RPMI8226 (cell line): ENCODE results near the gene MSL1.
A peak's percentile ranks its signal among the peaks of the same experiment; 100 is the strongest.

Experiments
- DNase-seq: peaks from one replicate; pipeline ENCODE4 v3.0.0-alpha.2; 2015

Gene MSL1

GRCh38 chr17:40106760-40107521 is 14.8 kb upstream of the MSL1 start:
- peak; percentile 57 for DNase-seq

DNA sequence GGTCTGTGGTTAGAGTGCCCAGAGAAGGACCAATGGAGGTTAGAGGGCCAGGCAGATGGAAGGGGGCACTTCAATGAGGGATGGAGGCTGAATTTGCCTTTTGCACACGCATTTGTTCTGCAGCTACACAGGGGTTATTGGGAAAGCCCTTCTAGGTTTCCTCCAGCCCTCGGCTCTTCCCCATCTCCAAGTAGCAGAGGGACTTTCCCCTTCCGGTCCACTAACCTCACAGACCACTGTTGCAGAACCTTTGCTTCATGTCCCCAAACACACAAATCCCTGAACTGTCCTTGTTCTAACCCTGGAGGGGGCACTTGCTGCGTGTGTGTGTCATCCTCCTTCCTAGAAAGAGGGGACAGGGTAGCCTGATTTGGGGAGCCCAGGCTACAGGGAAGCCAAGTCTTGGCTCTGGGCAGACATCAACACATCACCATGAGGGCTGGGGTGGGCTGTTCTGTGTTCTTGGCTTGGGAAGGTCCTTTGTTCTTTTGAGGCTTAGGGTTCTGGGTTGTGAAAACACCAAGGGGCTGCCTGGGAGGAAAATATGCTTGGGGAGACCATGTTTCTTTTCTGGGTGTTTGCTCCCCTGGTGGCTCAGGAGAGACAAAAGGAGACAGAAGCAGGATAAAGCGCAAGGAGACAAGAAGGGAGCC is 14.1 kb upstream of the MSL1 start:
- no peak for DNase-seq

DNA sequence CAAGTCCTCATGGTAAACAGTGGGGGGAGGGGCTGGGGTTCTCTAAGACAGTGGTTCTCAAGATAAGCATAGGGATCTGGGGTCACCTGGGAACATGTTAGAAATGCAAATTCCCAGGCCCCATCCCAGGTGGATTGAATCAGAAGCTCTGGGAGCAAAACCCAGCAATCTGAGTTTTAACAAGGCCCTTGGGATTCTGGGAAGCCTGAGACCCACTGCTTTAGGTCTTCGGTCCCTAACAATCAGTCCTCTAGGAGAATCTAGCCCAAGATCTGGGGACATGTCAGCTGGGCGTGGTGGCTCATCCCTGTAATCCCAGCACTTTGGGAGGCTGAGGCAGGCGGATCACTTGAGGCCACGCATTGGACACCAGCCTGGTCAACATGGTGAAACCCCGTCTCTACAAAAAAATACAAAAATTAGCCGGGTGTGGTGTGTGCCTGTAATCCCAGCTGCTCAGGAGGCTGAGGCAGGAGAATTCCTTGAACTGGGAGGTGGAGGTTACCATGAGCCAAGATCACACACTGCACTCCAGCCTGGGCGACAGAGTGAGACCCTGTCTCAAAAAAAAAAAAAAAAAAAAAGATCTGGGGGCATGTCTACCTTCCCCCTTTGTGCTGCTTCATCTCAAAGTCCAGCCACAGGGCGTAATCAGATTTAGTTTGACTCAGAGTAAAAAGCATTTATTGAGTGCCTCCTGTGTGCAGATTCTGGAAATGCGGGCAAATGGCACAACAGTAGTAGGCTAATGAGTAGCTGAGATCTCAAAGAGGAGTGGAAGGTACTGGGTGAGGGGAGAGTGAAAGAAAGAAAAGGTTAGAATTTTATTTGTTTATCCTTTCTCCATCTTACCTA is 12.6 kb upstream of the MSL1 start:
- peak; percentile 27 for DNase-seq

DNA sequence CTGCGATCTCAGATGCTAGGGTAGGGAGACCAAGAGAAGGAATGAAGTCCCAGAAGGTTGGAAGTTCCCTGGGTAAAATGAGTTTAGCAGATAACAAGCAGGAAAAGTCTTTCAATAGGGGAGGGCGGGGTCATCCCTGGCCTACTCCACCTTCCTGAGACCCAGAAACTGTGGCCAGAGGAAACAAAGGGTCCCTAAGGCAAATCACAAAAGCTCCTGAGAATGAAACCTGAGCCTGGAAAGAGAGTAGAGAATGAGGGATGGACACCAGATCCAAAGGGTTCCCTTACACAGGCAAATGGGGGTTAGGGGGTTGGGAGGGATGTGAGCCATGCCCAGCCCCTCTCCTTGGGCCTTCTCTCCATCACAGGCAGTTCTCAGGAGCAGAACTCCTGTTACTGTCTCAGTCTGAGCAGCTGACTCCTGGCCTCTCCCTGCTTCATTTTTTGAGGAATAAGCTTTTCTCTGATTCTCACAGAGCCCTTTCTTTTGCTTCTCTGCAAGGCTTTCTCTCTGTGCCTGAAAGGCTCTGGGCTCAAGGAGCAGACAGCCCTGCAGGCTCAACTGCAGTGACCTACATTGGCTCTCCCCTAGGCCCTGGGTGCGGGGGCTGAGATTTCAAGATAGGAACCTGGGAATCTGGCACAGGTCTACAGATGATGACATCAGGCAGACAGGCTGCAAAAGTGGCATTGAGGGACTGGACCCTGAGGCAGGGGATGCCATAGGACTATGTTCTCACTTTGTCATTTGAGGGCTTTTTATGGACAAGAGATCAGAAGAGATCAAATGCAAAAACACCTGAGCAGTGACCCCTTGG is 11.5 kb upstream of the MSL1 start:
- DNase-seq: no peak

DNA sequence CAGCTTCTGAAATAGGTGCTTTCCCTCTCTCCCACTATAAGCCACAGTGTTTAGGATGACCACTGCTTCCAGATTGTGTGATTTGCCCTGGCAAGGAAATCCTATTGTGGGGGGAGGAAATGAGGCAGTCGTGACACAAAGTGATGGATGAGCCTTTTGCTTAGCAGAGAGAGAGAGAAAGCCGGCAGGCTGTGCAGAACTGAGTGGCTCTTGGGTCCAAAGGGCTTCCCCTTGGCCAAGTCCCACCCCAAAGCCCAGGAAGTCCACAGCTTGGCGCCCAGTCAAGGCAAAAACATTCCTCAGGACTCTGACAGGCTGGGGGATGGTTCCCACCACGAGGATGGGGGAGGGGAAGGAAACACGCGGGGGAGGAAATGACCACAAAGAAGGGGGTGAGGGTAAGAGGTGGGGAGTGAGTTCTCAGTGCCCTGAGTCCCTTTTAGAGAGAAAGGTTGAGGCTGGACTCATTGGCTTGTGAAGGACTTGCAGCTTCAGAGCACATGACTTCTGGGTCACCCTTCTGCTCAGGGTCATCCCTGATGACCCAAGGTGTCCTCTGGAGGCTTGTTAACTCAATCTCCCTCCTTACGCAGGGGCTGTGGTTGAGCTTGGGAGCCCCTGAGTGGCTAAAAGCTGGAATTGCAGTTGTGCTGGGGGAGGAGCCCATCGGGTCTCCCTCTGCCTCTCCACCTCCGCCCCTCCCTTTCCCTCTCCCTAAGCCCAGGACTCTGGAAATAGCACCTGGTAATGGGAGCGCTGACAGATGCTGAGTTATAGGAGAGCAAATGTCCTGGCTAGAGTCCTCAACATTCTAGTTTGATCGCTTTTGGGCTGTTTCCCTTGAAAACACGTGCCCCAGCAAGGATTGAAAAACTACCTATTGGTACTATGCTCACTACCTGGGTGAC is 10.3 kb upstream of the MSL1 start:
- peak; percentile 88 for DNase-seq

- no peak for DNase-seq
Measured at GRCh38 chr17:40112191-40112711, 9.5 kb upstream of the MSL1 start.

DNA sequence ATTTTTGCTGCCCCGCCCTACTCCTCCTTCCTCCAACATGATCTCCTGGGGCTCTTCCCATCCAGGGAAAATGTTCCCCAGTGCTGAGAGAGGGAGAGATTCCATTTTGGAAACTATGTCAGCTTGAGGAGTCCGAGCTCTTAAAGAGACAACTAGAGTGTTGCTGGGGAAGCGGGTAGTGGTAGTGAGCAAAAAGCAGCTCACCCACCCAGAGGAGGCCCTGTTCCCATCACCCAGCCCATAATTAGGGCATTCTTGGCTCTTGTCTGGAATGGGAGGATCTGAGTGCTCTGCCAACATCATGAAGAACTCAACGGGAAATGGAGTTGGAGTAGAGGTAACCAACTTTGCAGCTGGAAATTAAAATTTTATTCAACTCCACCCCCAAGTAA is 9.1 kb upstream of the MSL1 start:
- DNase-seq: no peak

DNA sequence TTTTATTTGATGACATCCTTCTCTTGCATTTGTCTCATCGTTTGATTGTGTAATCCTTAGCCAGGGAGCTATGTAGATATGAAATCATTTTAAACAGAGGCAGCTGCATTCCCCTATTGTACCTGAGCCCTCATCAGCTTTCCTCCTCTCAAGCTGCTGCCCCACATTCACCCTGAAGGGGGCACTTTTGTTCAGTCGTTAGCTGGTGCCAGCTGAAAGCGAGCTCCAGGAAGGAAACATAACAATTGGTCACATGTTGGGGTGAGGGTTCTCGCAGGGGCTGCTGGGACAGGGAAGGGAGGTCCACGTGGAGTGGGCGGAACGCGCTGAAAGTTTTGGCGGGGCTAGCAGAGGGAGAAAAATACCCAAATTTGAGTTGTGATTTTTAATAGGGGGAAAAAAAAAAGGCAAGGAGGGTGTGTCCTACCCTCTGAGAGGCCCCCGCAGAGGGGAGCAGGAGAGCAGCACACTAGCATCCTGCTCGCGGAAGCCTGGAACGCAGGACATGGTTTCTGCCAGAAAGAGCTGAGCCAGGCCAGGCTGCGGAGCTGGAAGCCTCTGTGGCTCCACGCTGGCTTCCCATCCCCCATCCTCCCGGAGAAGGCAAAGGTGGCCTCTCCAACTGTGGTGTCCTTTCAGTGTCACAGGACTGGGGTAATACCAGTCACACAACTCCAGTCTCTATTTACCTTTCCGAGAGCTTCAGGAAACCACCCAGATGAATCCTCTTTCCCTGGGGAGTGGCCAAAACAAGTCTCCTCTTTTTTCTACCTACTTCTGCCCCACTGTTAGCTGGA is 8.5 kb upstream of the MSL1 start:
- peak; percentile 96 for DNase-seq

- DNase-seq: no peak
Measured at GRCh38 chr17:40113907-40114245, 7.9 kb upstream of the MSL1 start.

DNA sequence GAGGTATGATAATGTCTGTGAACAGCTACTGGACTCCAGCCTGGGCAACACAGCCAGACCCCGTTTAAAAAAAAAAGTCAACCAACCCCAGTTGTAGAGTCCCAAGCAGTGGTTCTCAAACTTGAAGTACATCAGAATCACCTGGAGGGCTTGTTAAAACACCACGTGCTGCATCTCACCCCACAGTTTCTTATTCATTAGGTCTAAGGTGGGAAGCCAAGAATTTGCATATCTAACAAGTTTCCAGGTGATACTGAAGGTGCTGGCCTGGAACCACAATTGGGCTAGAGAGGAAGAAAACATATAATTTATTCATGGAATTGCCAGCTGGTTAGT is 6.7 kb upstream of the MSL1 start:
- DNase-seq: no peak

- DNase-seq: peak; percentile 55
Measured at GRCh38 chr17:40122136-40122998, 596 bp downstream of the MSL1 start.

- DNase-seq: peak; percentile 62
Measured at GRCh38 chr17:40122999-40123810, 1.4 kb downstream of the MSL1 start.

- no peak for DNase-seq
Measured at GRCh38 chr17:40123811-40124114, 2.0 kb downstream of the MSL1 start.

DNA sequence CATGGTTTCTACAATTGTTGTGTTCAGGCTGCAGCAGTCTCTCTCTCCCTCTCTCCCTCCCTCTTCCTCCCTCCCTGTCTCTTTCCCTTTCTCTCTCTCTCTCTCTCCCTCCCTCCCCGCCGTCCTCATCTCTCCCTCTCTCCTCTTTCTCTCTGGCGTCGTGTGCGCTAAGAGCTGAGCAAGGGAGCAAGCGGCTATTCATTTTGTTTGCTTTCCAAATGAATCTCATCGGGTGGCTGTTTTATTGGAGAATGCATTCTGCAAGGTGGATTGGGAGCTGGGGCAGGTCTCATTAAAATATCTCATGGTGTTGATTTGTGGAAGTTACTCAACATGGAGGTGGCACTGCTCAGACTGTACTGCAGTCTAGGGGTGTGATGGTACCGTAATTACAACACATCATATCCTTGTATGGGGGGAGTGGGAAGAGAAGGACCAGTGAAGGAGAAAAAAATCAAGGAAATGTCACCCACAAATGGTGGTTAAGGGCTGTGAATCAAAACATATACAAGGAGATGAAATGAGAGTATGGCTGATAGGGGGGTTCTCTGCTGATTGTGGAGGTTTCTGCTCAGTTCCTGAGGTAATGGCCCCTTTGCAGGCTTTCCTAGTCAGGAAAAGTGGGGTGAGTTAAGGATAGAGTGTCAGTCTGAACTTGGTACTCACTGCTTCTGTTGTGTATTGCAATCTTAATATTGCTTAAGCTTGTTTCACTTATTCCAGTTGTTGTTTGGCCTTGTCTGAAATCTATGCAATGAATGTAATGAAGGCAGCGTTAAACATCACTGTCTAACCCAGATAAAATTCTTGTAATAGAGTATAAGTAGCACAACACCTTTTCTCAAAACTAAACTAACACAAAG is 2.7 kb downstream of the MSL1 start:
- peak; percentile 15 for DNase-seq

DNA sequence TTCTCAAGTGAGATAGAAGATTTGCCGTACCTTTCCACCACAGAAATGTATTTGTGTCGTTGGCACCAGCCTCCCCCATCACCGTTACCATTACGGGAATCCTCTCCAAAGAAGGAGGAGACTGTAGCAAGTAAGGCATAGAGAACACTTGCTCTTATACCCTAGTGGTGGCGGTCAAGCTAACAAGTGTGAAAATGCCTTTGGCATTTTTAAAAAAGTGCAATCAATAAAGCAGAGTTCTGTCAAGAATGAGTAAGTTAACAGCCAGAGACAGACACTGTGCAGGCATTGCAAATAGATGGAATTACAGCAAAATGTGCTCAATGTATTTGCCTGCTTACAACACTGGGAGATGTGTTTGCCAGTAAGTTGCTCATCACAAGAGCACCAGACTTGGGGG is 7.7 kb downstream of the MSL1 start:
- DNase-seq: no peak

- DNase-seq: no peak
Measured at GRCh38 chr17:40130352-40131042, 8.7 kb downstream of the MSL1 start.

- no peak for DNase-seq
Measured at GRCh38 chr17:40134184-40134583, 12.4 kb downstream of the MSL1 start.

DNA sequence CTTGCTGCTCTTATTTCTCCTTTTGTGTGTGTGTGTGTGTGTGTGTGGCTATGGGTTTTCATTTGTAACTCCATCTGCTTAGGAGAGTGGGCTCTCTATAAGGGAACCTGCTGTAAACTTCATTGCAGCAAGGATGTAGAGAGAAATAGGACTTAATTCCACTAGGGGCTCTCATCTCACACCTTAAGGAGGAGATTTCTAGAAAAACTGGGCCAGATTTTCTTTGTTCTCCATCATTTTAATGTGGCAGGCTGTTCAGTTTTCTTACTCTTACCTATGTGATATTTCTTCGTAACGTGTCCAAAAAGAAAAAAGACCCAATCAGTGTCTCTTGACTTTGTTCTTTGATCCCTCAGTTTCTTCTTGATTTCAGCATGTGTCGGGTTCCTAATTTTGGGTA is 14.0 kb downstream of the MSL1 start:
- no peak for DNase-seq
